HG03342 (cell line): ENCODE measurements around the gene MGRN1.

Source experiments
- ATAC-seq: cut with Tn5 transposase; IDR thresholded peaks from one replicate; pipeline ENCODE4 v1.9.1; 2021; ENCODE audit warnings: mild to moderate bottlenecking, moderate library complexity; ENCODE audit not compliant: unreplicated experiment

MGRN1 gene

GRCh38 chr16:4618645-4619418, 5.8 kb upstream of the MGRN1 start:
- no peak for ATAC-seq

GRCh38 chr16:4623593-4623992, 1.0 kb upstream of the MGRN1 start:
- ATAC-seq = no peak

GRCh38 chr16:4624827-4625559, 367 bp downstream of the MGRN1 start:
- peak; percentile 50 for ATAC-seq

GRCh38 chr16:4625560-4626159, 1.0 kb downstream of the MGRN1 start:
- no peak for ATAC-seq

GRCh38 chr16:4626396-4626795, 1.8 kb downstream of the MGRN1 start:
- no peak for ATAC-seq

- no peak for ATAC-seq
These were observed 3.7 kb downstream of the MGRN1 start for GRCh38 chr16:4628283-4628682.

GRCh38 chr16:4631444-4631843, 6.8 kb downstream of the MGRN1 start:
- no peak for ATAC-seq

- ATAC-seq = no peak
These were observed 9.4 kb downstream of the MGRN1 start for GRCh38 chr16:4633910-4634635.

GRCh38 chr16:4634768-4635167, 10.1 kb downstream of the MGRN1 start:
- ATAC-seq = no peak

- no peak for ATAC-seq
These were observed 11.6 kb downstream of the MGRN1 start for GRCh38 chr16:4636196-4636595.

GRCh38 chr16:4637501-4638166, 13.0 kb downstream of the MGRN1 start:
- ATAC-seq = no peak

- ATAC-seq = no peak
These were observed 15.4 kb downstream of the MGRN1 start for GRCh38 chr16:4639899-4640509.

GRCh38 chr16:4640572-4641305, 16.1 kb downstream of the MGRN1 start:
- no peak for ATAC-seq

- ATAC-seq = no peak
These were observed 16.7 kb downstream of the MGRN1 start for GRCh38 chr16:4641306-4641687.

GRCh38 chr16:4641895-4642294, 17.3 kb downstream of the MGRN1 start:
- no peak for ATAC-seq

- no peak for ATAC-seq
These were observed 22.4 kb downstream of the MGRN1 start for GRCh38 chr16:4646773-4647643.

- ATAC-seq = no peak
These were observed 23.0 kb downstream of the MGRN1 start for GRCh38 chr16:4647644-4647980.

GRCh38 chr16:4648917-4649316, 24.3 kb downstream of the MGRN1 start:
- no peak for ATAC-seq
